GM23248 (cell line): ENCODE results near the gene TNPO3. TPM values are rescaled to one million over a fixed set of nuclear protein-coding genes. Genes with fewer than 3 reads are reported as not detected.
A peak's percentile ranks its signal among the peaks of the same experiment; 100 is the strongest.
"Not testable (repeated sequence)": the region's sequence is repeated elsewhere in the genome, so short reads cannot be mapped to it uniquely, and the experiment has no call there.

Experiments used
- DNase-seq: peaks from one replicate; pipeline ENCODE4 v3.0.0-alpha.2; 2015
- H2AFZ ChIP-seq: fragments of 200-600 bp; sonication (generic); 2 replicates; pipeline ENCODE4 v1.6.1; 2016; ENCODE audit warnings: antibody characterized with exemption
- H3F3A ChIP-seq: fragments of 200-600 bp; sonication (generic); 2 replicates; pipeline ENCODE4 v1.6.1; 2016; ENCODE audit warnings: mild to moderate bottlenecking, antibody characterized with exemption, mixed run types; ENCODE audit not compliant: insufficient read depth
- H3K27ac ChIP-seq: fragments of 200-600 bp; sonication (generic); 2 replicates; pipeline ENCODE4 v1.5.1; 2016; ENCODE audit warnings: mild to moderate bottlenecking
- H3K27me3 ChIP-seq: fragments of 200-600 bp; sonication (generic); replicated peaks from 2 replicates; pipeline ENCODE4 v1.6.1; 2016; ENCODE audit warnings: mild to moderate bottlenecking; ENCODE audit not compliant: insufficient read depth
- H3K36me3 ChIP-seq: fragments of 200-600 bp; sonication (generic); 2 replicates; pipeline ENCODE4 v1.6.1; 2016; ENCODE audit warnings: low read depth, mild to moderate bottlenecking
- H3K4me1 ChIP-seq: fragments of 200-600 bp; sonication (generic); 2 replicates; pipeline ENCODE4 v1.6.1; 2016; ENCODE audit warnings: mild to moderate bottlenecking; ENCODE audit not compliant: insufficient read depth
- H3K4me2 ChIP-seq: fragments of 200-600 bp; sonication (generic); one replicate; pipeline ENCODE4 v1.6.1; 2016; ENCODE audit warnings: mild to moderate bottlenecking; ENCODE audit not compliant: unreplicated experiment
- H3K4me3 ChIP-seq: fragments of 200-600 bp; sonication (generic); 2 replicates; pipeline ENCODE4 v1.5.1; 2016; ENCODE audit warnings: mild to moderate bottlenecking
- H3K79me2 ChIP-seq: fragments of 200-600 bp; sonication (generic); 2 replicates; pipeline ENCODE4 v1.6.1; 2016; ENCODE audit warnings: mild to moderate bottlenecking; ENCODE audit not compliant: insufficient read depth
- H3K9ac ChIP-seq: fragments of 200-600 bp; sonication (generic); 2 replicates; pipeline ENCODE4 v1.6.1; 2016; ENCODE audit warnings: mild to moderate bottlenecking
- H3K9me2 ChIP-seq: fragments of 200-600 bp; sonication (generic); 2 replicates; pipeline ENCODE4 v1.6.1; 2016; ENCODE audit warnings: mixed run types, mild to moderate bottlenecking, moderate library complexity; ENCODE audit not compliant: insufficient read depth
- H3K9me3 ChIP-seq: fragments of 200-600 bp; sonication (generic); one replicate; pipeline ENCODE4 v1.6.1; 2017; ENCODE audit warnings: low read depth
- H4K20me1 ChIP-seq: fragments of 200-600 bp; sonication (generic); 2 replicates; pipeline ENCODE4 v1.6.0; 2016; ENCODE audit not compliant: insufficient read depth
- EZH2 ChIP-seq: fragments of 200-600 bp; sonication (generic); IDR thresholded peaks from 2 replicates; pipeline ENCODE4 v1.6.1; 2018; ENCODE audit warnings: antibody characterized with exemption, mild to moderate bottlenecking; ENCODE audit not compliant: insufficient read depth, poor library complexity, severe bottlenecking
- EZH2phosphoT487 ChIP-seq: fragments of 200-600 bp; sonication (generic); IDR thresholded peaks from 2 replicates; pipeline ENCODE4 v1.6.1; 2018; ENCODE audit warnings: antibody characterized with exemption, moderate library complexity, mild to moderate bottlenecking, low read depth; ENCODE audit not compliant: insufficient read depth
- WGBS, 2 experiments: methylation state at CpG; one replicate each; pipeline ENCODE4 v1.1.6; 2015 to 2017; ENCODE audit warnings: low lambda C conversion rate in 2 of 2, low coverage in 1 of 2; ENCODE audit errors: missing lambda C conversion rate in 2 of 2; 5-methylcytosine and 5-hydroxymethylcytosine counted together
- in situ Hi-C: fragments of 300-500 bp; cut with MboI; formaldehyde crosslinking; loops from 2 replicates; pipeline ENCODE4 v1.15.0; 2020
- polyA plus RNA-seq: library from polyadenylated mRNA; unstranded; fragments of >200 nt; fragmentation: Nextera tagmentation; extraction: Ambion mirVana; gene quantifications from 2 replicates; pipeline ENCODE4 v1.2.1, GENCODE V29; 2016
- total RNA-seq: library from RNA; depleted of rRNA; stranded (reverse); fragments of >200 nt; shearing (Covaris generic); gene quantifications from 2 replicates; pipeline ENCODE4 v1.2.3, GENCODE V29; 2014

The TNPO3 gene
- total and polyA plus RNA-seq, 2 experiments from 2014 or later, result 31.6 to 41.9 TPM

GRCh38 chr7:129041142-129042085 is 13.5 kb downstream of the TNPO3 start:
- no peak overlapping the region for H2AFZ ChIP-seq
- H4K20me1 ChIP-seq, result peaks cover 7% of the 10 kb centered on the region; the same call in 1 of the 2 replicates
- no peak for TF ChIP-seq EZH2phosphoT487
- no peak for TF ChIP-seq EZH2
- no peak overlapping the region for H3K4me3 ChIP-seq
- H3K4me1 ChIP-seq, result peaks cover 17% of the 10 kb centered on the region
- peaks cover 14% of the 10 kb centered on the region for H3K36me3 ChIP-seq
- H3K27ac ChIP-seq, result no peak overlapping the region; the same call in 1 of the 2 replicates
- no peak overlapping the region; the same call in 1 of the 2 replicates for H3K9ac ChIP-seq
- in situ Hi-C loops, result no loop called here
- no peaks in the 10 kb centered on the region for H3K9me2 ChIP-seq
- peaks cover 100% of the 10 kb centered on the region for H3K79me2 ChIP-seq
- 79 to 84% methylated on average over 3 of the region's 3 CpGs for WGBS, 2 experiments
- DNase-seq, result peak; percentile 9
- no peaks in the 10 kb centered on the region for H3K27me3 ChIP-seq
- H3K4me2 ChIP-seq, result no peak overlapping the region
- no peaks in the 10 kb centered on the region for H3F3A ChIP-seq
- no peaks in the 10 kb centered on the region for H3K9me3 ChIP-seq

- H3K4me3 ChIP-seq, DNase-seq, H3K27me3 ChIP-seq, H3K9me2 ChIP-seq, H3K4me2 ChIP-seq, H2AFZ ChIP-seq, H3K9me3 ChIP-seq, H3K27ac ChIP-seq, in situ Hi-C loops, H4K20me1 ChIP-seq, H3F3A ChIP-seq, H3K9ac ChIP-seq: not testable (repeated sequence)
- Histone ChIP-seq H3K36me3 (peaks cover 19% of the 10 kb centered on the region), H3K79me2 (peaks cover 100% of the 10 kb centered on the region), H3K4me1 (peaks cover 10% of the 10 kb centered on the region)
- WGBS, 2 experiments, result 72 to 79% methylated on average over 2 of the region's 2 CpGs
Observed at GRCh38 chr7:129038468-129038867, 16.4 kb downstream of the TNPO3 start.

- H3K4me3 ChIP-seq, result no peak overlapping the region
- no peak for DNase-seq
Observed at GRCh38 chr7:129037585-129037984, 17.3 kb downstream of the TNPO3 start.

GRCh38 chr7:129032017-129032416 is 22.9 kb downstream of the TNPO3 start:
- Histone ChIP-seq H3K27me3 (no peaks in the 10 kb centered on the region), H3K4me2 (no peak overlapping the region), H4K20me1 (no peaks in the 10 kb centered on the region; the same call in 1 of the 2 replicates), H3K36me3 (peaks cover 17% of the 10 kb centered on the region), H3K4me1 (no peaks in the 10 kb centered on the region), H3K79me2 (peaks cover 100% of the 10 kb centered on the region), H3K27ac (no peak overlapping the region), H3K9me2 (no peaks in the 10 kb centered on the region), H3F3A (no peaks in the 10 kb centered on the region), H2AFZ (no peak overlapping the region), H3K4me3 (no peak overlapping the region), H3K9me3 (no peaks in the 10 kb centered on the region), H3K9ac (no peak overlapping the region)
- 94 to 95% methylated on average over 1 of the region's 1 CpG for WGBS, 2 experiments
- in situ Hi-C loops, result no loop called here
- TF ChIP-seq EZH2 (no peak), EZH2phosphoT487 (no peak)
- DNase-seq, result no peak

More at GRCh38 chr7:129037585-129037984, 17.3 kb downstream of the TNPO3 start:
- 97% methylated on average over 4 of the region's 4 CpGs for WGBS, 2 experiments
- no peak overlapping the region for H2AFZ ChIP-seq
- no peak overlapping the region for H3K27ac ChIP-seq
- no peaks in the 10 kb centered on the region for H3F3A ChIP-seq
- H3K4me1 ChIP-seq, result peaks cover 10% of the 10 kb centered on the region
- no peak overlapping the region for H3K9ac ChIP-seq
- in situ Hi-C loops, result no loop called here
- H4K20me1 ChIP-seq, result peaks cover 3% of the 10 kb centered on the region; the same call in 1 of the 2 replicates
- H3K36me3 ChIP-seq, result peaks cover 25% of the 10 kb centered on the region
- no peaks in the 10 kb centered on the region for H3K9me3 ChIP-seq
- H3K27me3 ChIP-seq, result no peaks in the 10 kb centered on the region
- TF ChIP-seq EZH2phosphoT487, result no peak
- TF ChIP-seq EZH2, result no peak
- H3K79me2 ChIP-seq, result peaks cover 100% of the 10 kb centered on the region
- H3K9me2 ChIP-seq, result no peaks in the 10 kb centered on the region
- no peak overlapping the region for H3K4me2 ChIP-seq
